HG02884 (cell line): Measurements from ENCODE around the gene ZNF804B.

Experiments
- ATAC-seq: cut with Tn5 transposase; IDR thresholded peaks from one replicate; pipeline ENCODE4 v1.9.1; 2021; ENCODE audit warnings: mild to moderate bottlenecking, moderate library complexity; ENCODE audit not compliant: unreplicated experiment

Gene ZNF804B

GRCh38 chr7:88835147-88835728, 75.7 kb downstream of the ZNF804B start:
- peak; percentile 95 for ATAC-seq

GRCh38 chr7:88842201-88842600, 82.7 kb downstream of the ZNF804B start:
- no peak for ATAC-seq

DNA sequence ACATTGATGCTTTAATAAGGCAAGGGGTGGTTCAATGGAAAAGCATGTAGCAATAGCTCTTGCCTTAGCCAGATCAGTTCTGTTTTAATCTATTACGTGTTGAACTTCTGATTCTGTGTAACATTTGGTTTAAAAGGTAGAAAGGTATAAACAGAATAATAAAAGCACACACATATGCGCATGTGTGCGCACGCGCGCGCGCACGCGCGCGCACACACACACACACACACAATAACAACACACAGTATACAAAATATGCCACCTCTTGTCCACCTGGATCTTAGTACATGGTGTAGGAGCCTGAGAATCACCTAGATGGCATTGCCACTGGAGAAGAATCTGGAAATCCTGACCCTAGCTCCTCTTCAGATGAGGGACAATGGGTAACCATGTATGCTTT, 85.6 kb downstream of the ZNF804B start:
- ATAC-seq = no peak

DNA sequence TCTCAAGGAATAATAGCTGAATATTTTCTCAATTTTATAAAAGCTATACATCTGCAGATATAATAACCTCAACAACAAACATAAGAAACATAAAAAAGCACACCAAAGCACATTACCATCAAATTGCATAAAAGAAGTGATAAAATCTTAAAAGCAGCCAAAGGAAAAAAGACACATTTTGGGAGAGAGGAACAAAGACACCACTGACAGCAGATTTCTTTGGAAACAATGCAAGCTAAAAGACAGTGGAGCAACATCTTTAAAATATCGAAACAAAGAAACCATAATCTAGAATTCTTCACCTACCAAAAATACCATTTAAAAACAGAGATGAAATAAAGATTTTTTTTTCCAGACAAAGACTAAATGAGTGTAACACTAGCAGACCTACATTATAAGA, 91.7 kb downstream of the ZNF804B start:
- no peak for ATAC-seq

DNA sequence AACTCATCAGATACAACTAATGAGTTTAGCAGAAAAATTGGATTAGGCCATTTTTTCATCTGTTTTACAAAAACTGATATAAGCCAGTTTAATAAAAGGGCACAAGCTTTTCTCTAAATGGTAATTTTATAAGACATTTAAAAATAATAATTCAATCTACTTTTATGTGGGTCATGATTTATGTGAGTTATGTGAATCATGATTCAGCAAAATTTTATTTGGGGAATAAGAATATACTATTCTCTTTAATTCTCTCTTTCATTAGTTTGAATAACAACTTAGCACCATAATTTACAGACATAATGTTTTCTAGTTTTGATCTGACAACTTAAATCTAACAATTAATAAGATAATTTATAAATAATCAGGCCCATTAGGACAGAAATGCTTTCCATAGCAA, 99.8 kb downstream of the ZNF804B start:
- ATAC-seq = no peak

DNA sequence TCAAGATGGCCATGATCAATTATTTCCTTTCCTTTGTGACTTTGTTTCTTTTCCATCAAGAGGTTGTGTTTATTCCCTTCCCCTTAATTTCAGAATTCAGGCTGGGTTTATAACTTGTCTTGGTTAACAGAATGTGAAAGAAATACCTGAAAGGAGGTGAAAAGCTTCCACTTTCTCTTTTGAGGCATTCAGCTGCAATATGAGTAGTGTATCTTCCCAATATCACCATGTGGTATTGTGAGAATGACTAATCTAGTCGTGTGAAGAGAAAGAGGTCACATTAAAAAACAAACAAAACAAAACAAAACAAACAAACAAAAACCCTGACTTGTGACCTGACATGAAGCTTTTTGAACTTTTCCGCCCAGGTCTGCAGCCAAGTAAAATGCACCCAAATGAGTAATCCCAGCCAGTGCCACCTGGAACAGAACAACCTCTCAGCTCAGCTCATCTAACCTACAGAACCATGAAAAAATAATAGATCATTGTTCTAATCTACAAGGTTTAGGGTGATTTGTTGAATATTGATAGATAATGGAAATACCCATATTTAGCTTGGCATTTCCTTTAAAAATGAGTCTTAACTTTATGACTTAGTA, 106.9 kb downstream of the ZNF804B start:
- ATAC-seq = no peak

- no peak for ATAC-seq
These were observed 107.7 kb downstream of the ZNF804B start for GRCh38 chr7:88867158-88867557.

DNA sequence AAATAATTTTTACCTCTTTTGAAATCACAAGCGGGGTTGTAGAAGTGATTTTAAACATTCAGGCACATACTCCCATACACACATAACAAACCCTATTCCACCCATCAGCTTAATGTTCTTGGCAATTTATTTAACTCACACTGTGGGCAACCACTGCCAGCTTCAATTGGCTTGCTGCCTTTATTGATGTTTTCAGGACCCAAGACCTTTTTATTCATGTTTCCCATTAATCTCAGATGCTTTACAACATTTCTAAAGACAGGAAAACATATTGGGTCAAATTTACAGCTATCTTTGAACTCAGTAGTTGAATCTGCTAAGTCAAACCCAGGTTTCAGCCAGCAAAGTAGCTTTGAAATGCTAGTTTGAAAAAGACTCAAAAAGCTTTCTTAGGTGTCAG, 109.0 kb downstream of the ZNF804B start:
- no peak for ATAC-seq

GRCh38 chr7:88881136-88881535, 121.6 kb downstream of the ZNF804B start:
- ATAC-seq = no peak

DNA sequence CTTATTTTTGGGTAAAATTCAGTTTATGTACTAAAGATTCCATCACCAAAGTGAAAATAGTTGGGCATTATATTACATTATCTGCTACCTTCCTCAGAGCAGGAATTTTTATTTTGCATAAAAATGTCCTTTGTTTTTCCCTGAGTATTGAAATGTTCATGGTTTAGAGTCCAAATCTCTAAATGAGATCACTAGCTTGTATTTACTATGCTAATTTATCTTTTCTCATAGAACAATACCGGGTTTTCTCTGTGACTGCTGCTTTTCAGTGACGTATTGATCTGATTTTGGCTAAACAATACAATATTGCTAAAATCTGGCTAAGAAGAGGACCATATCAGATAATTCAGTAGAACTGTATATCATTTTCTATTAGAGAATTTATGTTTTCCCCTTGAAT, 125.6 kb downstream of the ZNF804B start:
- no peak for ATAC-seq

DNA sequence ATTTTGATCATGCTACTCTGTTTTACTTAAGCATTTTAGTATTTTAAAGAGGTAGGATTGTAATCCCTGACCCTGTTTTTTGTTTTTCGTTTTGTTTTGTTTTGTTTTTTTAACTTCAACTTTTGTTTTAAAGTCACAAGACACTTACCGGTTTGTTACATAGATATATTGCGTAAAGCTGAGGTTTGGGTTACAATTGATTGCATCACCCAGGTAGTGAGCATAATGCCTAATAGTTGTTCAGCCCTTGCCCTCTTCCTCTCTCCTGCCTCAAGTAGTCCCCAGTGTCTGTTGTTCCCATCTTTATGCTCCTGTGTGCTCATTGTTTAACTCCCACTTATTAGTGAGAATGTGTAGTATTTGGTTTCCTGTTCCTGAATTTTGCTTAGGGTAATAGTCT, 129.2 kb downstream of the ZNF804B start:
- ATAC-seq = no peak

- ATAC-seq = no peak
These were observed 151.0 kb downstream of the ZNF804B start for GRCh38 chr7:88910516-88910915.

DNA sequence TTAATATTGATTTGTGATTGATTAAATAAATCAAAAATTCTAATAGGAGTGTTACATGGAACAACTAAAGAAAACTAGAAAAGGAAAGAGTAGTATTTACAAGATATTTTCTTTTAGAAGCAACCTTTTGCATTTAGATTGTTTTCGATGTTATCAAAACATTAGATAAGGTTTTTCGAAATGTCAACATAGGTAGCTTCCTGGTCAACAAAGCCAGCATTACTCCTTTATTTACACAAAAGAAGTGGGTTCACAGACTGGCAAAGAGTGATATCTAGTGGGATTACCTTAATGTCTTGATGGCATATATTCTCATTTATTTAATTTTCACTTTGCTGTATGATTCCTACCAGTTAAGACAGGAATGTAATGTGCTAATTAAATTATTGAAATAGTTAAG, 153.4 kb downstream of the ZNF804B start:
- no peak for ATAC-seq

DNA sequence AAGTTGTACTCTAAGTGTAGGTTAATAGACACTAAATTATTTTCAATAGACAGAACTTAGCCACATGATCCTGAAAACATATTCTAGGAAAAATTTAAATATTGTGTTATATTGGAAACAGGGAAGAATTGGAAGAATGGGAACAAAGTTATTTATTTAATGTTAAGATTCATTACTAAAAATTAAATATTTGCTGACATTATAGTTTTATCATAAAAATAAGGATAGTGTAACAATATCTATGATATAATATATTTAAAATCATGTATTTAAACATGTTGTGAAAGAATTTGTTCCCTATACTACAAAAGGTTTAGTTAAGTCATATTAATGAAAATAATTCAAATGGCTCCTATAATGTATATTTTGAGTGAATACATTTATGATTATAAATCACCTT, 156.1 kb downstream of the ZNF804B start:
- ATAC-seq = no peak

- no peak for ATAC-seq
These were observed 160.1 kb downstream of the ZNF804B start for GRCh38 chr7:88919478-88920131.

- ATAC-seq = no peak
These were observed 163.4 kb downstream of the ZNF804B start for GRCh38 chr7:88922944-88923343.

- ATAC-seq = no peak
These were observed 168.8 kb downstream of the ZNF804B start for GRCh38 chr7:88928276-88928675.

- ATAC-seq = no peak
These were observed 170.2 kb downstream of the ZNF804B start for GRCh38 chr7:88929719-88930118.

- ATAC-seq = no peak
These were observed 173.8 kb downstream of the ZNF804B start for GRCh38 chr7:88933285-88933684.

DNA sequence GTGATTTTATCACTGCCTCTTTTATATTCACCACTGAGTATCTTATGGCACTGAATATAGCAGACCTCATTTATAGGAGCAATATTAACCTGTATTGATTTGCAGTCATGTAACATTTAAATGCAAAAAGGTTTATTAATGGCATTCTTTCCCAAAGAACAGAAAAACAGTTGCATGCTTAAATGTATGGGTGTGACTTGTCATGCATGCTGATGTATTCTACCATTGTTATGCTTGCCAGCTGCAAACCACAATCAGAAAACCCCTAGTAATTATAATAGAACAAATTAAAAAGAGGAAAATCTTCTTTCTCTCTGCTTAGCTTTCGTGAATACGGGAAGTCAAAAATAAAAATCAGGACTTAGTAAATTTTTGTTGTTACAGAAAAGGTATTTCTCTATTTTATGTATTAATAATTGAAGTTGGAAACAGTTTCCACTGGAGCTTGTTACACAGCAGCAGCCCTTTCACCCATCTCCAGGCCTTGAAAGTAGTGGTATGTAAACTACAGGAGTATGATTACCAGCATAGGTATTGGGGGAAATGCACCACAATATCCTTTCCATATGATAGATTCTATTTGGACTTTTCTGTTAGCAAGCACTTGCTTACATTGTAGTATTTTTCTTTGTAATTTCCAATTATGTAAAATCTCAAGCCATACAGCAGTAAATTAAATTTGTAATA, 183.5 kb downstream of the ZNF804B start:
- no peak for ATAC-seq

GRCh38 chr7:88951826-88952225, 192.3 kb downstream of the ZNF804B start:
- no peak for ATAC-seq

GRCh38 chr7:88964418-88964817, 204.9 kb downstream of the ZNF804B start:
- no peak for ATAC-seq
